PFSK-1 (cell line): ENCODE data around the gene ENTPD1.

ENCODE experiments used
- FOXP2 ChIP-seq: optimal IDR thresholded peaks from 2 replicates; pipeline ENCODE3; 2011; ENCODE audit warnings: borderline replicate concordance, control low read depth, inconsistent platforms; ENCODE audit not compliant: insufficient read depth; ENCODE audit errors: extremely low read length, extremely low read depth
- POLR2AphosphoS5 ChIP-seq: IDR thresholded peaks from 2 replicates; pipeline ENCODE4 v1.6.1; 2012; ENCODE audit warnings: low read depth, mild to moderate bottlenecking, control low read depth, low read length, moderate library complexity
- SIN3A ChIP-seq: IDR thresholded peaks from 2 replicates; pipeline ENCODE4 v1.6.1; 2012; ENCODE audit warnings: mild to moderate bottlenecking, low read length, moderate library complexity, borderline replicate concordance; ENCODE audit not compliant: insufficient read depth
- TAF1 ChIP-seq: IDR thresholded peaks from 2 replicates; pipeline ENCODE4 v1.6.1; 2012; ENCODE audit warnings: low read length, control low read depth, borderline replicate concordance; ENCODE audit not compliant: insufficient read depth
- TF ChIP-seq, protein P1 (sequence below), 2 experiments: IDR thresholded peaks; 2 replicates each; pipeline versions ENCODE4 v1.6.1 to v1.8.0; 2011 to 2012; ENCODE audit warnings: low read depth in 2 of 2, low read length in 2 of 2, control low read depth in 1 of 2, inconsistent platforms in 1 of 2, mild to moderate bottlenecking in 1 of 2, moderate library complexity in 1 of 2; ENCODE audit not compliant: insufficient read depth in 1 of 2

Gene ENTPD1

DNA sequence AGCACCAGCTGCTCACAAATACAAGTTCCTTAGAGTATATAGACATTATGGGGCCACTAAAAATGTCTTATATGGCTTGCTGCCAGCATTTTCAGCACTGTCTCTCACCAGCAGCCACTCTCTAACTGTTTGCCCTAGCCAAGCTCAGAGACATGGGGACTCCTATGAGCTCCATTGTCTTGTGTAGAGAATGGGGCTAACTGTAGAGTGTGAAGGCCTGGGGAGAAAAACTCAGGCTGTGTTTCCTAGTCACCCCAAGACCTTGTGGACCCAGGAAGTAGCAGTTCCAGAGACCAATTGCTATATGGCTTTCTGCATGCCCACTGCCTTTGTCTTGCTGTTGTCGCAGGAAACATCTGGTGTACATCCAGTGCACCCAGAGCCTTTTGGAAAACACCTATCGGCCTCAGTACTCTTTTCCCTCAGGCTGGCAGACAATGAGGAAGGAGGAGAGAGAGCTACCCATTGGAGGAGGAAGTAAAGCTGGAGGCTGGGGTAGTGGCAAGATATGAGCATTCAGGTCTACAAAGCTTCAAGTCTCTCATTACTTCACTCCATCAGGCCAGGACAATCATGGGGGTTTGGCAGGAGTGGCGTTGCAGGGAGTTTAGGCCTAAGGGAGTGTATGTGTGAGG lies 28.4 kb downstream of the ENTPD1 start:
- TF ChIP-seq, protein P1, sequence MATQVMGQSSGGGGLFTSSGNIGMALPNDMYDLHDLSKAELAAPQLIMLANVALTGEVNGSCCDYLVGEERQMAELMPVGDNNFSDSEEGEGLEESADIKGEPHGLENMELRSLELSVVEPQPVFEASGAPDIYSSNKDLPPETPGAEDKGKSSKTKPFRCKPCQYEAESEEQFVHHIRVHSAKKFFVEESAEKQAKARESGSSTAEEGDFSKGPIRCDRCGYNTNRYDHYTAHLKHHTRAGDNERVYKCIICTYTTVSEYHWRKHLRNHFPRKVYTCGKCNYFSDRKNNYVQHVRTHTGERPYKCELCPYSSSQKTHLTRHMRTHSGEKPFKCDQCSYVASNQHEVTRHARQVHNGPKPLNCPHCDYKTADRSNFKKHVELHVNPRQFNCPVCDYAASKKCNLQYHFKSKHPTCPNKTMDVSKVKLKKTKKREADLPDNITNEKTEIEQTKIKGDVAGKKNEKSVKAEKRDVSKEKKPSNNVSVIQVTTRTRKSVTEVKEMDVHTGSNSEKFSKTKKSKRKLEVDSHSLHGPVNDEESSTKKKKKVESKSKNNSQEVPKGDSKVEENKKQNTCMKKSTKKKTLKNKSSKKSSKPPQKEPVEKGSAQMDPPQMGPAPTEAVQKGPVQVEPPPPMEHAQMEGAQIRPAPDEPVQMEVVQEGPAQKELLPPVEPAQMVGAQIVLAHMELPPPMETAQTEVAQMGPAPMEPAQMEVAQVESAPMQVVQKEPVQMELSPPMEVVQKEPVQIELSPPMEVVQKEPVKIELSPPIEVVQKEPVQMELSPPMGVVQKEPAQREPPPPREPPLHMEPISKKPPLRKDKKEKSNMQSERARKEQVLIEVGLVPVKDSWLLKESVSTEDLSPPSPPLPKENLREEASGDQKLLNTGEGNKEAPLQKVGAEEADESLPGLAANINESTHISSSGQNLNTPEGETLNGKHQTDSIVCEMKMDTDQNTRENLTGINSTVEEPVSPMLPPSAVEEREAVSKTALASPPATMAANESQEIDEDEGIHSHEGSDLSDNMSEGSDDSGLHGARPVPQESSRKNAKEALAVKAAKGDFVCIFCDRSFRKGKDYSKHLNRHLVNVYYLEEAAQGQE (IDR thresholded peaks at IDR 0.05; ENCODE audit: insufficient read depth in 1 of 2, low read depth in 2 of 2, low read length in 2 of 2), result no peak
- no peak for TF ChIP-seq SIN3A
- TF ChIP-seq TAF1, result no peak
- no peak for TF ChIP-seq FOXP2
- no peak for TF ChIP-seq POLR2AphosphoS5

DNA sequence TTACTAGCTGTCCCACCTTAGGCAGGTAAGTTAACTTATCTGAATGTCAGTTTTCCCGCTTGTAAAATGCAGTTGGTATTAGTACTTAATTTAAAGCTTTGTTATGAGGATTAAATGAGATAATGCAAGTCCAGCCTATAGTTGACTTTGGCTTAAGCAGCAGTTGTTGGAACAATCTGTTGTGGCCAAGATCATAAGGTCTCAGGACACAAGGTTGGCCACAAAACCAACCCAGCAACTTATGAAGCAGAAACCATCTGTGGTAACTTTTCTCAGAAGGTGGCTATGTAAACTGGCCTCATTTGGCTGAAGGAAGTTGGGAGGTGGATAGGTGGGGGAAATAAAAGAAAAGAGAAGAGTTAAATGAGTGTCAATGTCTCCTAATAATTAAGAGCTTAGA lies 29.4 kb downstream of the ENTPD1 start:
- TF ChIP-seq POLR2AphosphoS5, result no peak
- TF ChIP-seq, protein P1 (IDR thresholded peaks at IDR 0.05; ENCODE audit: insufficient read depth in 1 of 2, low read depth in 2 of 2, low read length in 2 of 2), result no peak
- TF ChIP-seq SIN3A, result no peak
- no peak for TF ChIP-seq TAF1
- TF ChIP-seq FOXP2, result no peak

DNA sequence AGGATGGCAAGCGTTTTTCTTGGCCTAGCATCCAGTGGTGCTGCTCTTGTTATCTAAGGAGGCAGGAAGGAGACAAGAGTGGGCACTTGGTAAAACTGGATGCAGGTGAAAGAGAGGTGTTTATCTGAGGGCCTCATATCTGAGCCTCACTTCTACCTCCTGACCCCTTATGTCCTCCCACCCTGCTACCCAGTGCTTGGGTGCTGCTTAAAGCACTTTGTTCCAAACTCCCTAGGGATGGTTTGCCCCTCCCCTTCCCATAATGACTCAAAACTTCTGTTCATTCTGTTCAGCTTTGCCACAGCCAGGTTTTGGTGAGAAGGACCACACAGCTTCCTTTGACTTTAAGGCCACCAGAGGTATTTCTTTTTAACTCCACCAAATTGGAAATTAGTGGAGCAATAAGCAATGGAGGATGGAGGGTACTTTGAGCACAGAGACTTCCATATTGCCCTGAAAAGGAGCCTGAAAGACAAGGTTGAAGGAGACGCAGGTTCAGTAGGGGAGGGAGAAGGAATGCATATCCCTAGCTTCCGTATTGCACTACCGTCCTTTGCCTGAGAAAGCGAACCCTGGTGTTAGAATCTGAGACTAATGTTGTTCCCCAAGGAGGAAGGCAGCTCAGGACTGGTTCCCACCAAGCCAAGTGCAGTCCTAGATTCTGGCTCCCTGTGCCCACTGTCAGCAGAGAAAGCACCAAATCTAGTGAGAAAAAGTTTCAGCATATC lies 30.1 kb downstream of the ENTPD1 start:
- TF ChIP-seq FOXP2 (no peak), SIN3A (no peak), TAF1 (no peak), POLR2AphosphoS5 (no peak)
- TF ChIP-seq, protein P1 (IDR thresholded peaks at IDR 0.05; ENCODE audit: insufficient read depth in 1 of 2, low read depth in 2 of 2, low read length in 2 of 2), result no peak

DNA sequence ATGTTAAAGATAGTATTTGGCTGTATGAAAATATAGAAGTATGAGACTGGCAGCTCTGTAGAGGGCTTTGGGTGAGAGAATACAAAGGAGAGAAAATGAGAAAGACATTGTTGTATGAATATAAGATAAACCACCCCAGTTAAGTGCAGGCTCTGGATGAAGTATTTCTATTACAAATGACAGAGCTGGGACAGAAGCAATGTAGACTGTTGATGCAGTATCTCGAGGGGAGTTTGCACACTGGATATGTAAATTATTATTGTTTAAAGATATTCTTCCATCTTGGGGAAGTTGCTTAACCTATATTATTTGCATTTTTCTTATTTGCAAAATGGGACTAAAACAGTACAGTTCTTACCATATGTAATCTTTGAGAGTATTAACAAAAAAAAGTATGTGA lies 31.5 kb downstream of the ENTPD1 start:
- TF ChIP-seq SIN3A, result no peak
- TF ChIP-seq POLR2AphosphoS5, result no peak
- no peak for TF ChIP-seq TAF1
- no peak for TF ChIP-seq FOXP2

DNA sequence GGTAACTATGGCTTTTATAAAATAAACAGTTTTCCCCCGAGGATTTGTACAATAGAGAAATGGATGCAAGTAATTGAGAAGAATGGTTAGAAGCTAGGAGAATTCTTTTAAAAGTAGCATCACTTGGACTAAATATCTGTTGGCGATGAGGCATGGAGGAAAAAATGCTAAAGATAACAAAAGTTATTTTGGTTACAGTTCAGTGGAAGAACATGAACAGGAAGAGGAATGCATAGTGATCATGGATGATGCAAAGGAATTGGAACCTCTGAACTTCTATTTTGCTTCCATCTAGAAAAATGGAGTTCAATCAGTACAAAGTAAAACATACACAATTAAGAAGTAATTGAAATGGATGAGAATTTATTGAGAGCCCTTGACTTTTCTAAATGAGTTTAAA lies 32.9 kb downstream of the ENTPD1 start:
- TF ChIP-seq SIN3A, result no peak
- TF ChIP-seq POLR2AphosphoS5, result no peak
- TF ChIP-seq, protein P1 (IDR thresholded peaks at IDR 0.05; ENCODE audit: insufficient read depth in 1 of 2, low read depth in 2 of 2, low read length in 2 of 2), result no peak
- TF ChIP-seq FOXP2, result no peak
- no peak for TF ChIP-seq TAF1
